ENCODE measurements around the gene SIAH1.

GRCh38 chr16:48330841-48331192 is 54.4 kb downstream of the SIAH1 start:
- TF ChIP-seq CTCF (IDR thresholded peaks at IDR 0.05) (no peak), POLR2A (IDR thresholded peaks at IDR 0.05) (no peak), EP300 (IDR thresholded peaks at IDR 0.05) (no peak)
